NB4 (cell line): ENCODE data around the gene LEKR1.

Experiments
- CTCF ChIP-seq: IDR thresholded peaks from one replicate; pipeline ENCODE4 v1.5.1; 2012; ENCODE audit warnings: low read depth, low read length
- MAX ChIP-seq: IDR thresholded peaks from 2 replicates; pipeline ENCODE4 v1.6.1; 2011; ENCODE audit warnings: low read depth, low read length
- POLR2A ChIP-seq: IDR thresholded peaks from 2 replicates; pipeline ENCODE4 v1.6.1; 2011; ENCODE audit warnings: mild to moderate bottlenecking; ENCODE audit not compliant: insufficient read length; ENCODE audit errors: extremely low read depth

- TF ChIP-seq CTCF (no peak), POLR2A (no peak), MAX (no peak)
These were observed 214.3 kb downstream of the LEKR1 start for GRCh38 chr3:157040456-157040855.
